Panc1 (cell line): ENCODE results near the gene SMIM7. TPM values are rescaled to one million over a fixed set of nuclear protein-coding genes. Genes with fewer than 3 reads are reported as not detected.

ENCODE experiments used
- ATAC-seq: fragments of 200-7000 bp; cut with Tn5 transposase; 2 replicates; pipeline ENCODE4 v1.9.1; 2020; ENCODE audit warnings: mild to moderate bottlenecking, moderate library complexity
- BruUV-seq: library from RNA; stranded (reverse); fragments of 400-500 nt; replicated peaks from 2 replicates; lab custom pipeline; 2021; lab: Mats Ljungman, UMichigan
- CTCF ChIA-PET: fragments of 300-600 bp; sonication (Branson Sonifier 250); formaldehyde crosslinking; loops from one replicate; lab custom pipeline; 2022; ENCODE audit warnings: antibody characterized with exemption; lab: Charles Lee
- POLR2A ChIA-PET: fragments of 300-600 bp; sonication (Branson Sonifier 250); formaldehyde crosslinking; loops from one replicate; lab custom pipeline; 2022; ENCODE audit warnings: antibody characterized with exemption; lab: Charles Lee
- DNase-seq: peaks from one replicate; pipeline ENCODE4 v3.0.0-alpha.2; 2010; ENCODE audit warnings: low read depth, low spot score
- H3K27ac ChIP-seq: 2 replicates; pipeline ENCODE4 v1.5.1; 2011; ENCODE audit warnings: mild to moderate bottlenecking, low read length, inconsistent platforms
- H3K27me3 ChIP-seq: fragments of 200-500 bp; sonication (Bioruptor generic); 2 replicates; pipeline ENCODE4 v1.6.0; 2014; ENCODE audit warnings: low read length, inconsistent platforms; ENCODE audit not compliant: control insufficient read depth, insufficient read depth
- H3K36me3 ChIP-seq: fragments of 200-500 bp; sonication (Bioruptor generic); 2 replicates; pipeline ENCODE4 v1.5.1; 2014; ENCODE audit warnings: inconsistent platforms, mild to moderate bottlenecking, low read length, moderate library complexity; ENCODE audit not compliant: control insufficient read depth, insufficient read depth
- H3K4me1 ChIP-seq: 2 replicates; pipeline ENCODE4 v1.5.1; 2011; ENCODE audit warnings: inconsistent platforms, mild to moderate bottlenecking, low read length, moderate library complexity; ENCODE audit not compliant: control insufficient read depth, insufficient read depth
- H3K4me3 ChIP-seq, 2 experiments: 2 replicates each; pipeline ENCODE4 v1.5.1; 2011 to 2012; ENCODE audit warnings: low read depth in 2 of 2, low read length in 2 of 2, mild to moderate bottlenecking in 2 of 2, inconsistent platforms in 1 of 2, moderate library complexity in 1 of 2
- H3K9me3 ChIP-seq: fragments of 200-500 bp; sonication (Bioruptor generic); 2 replicates; pipeline ENCODE4 v1.5.1; 2014; ENCODE audit warnings: low read depth, mild to moderate bottlenecking, inconsistent platforms, low read length, moderate library complexity; ENCODE audit not compliant: control insufficient read depth, insufficient read depth
- CTCF ChIP-seq: fragments of 450-650 bp; IDR thresholded peaks from 2 replicates; pipeline ENCODE4 v1.5.1; 2017; ENCODE audit warnings: mild to moderate bottlenecking
- POLR2AphosphoS5 ChIP-seq: IDR thresholded peaks from 2 replicates; pipeline ENCODE4 v1.6.1; 2012; ENCODE audit warnings: mild to moderate bottlenecking, low read depth, low read length, moderate library complexity
- REST ChIP-seq, 2 experiments: IDR thresholded peaks; 2 replicates each; pipeline ENCODE4 v1.6.1; 2011 to 2012; ENCODE audit warnings: low read depth in 2 of 2, control low read depth in 1 of 2, low read length in 1 of 2, mild to moderate bottlenecking in 1 of 2, moderate library complexity in 1 of 2; ENCODE audit not compliant: insufficient read depth in 1 of 2
- SIN3A ChIP-seq: IDR thresholded peaks from 2 replicates; pipeline ENCODE4 v1.6.1; 2012; ENCODE audit warnings: low read depth, mild to moderate bottlenecking, low read length, moderate library complexity, borderline replicate concordance; ENCODE audit not compliant: insufficient read depth
- TCF7L2 ChIP-seq: IDR thresholded peaks from 2 replicates; pipeline ENCODE4 v1.6.1; 2011; ENCODE audit warnings: mild to moderate bottlenecking, low read depth, low read length, inconsistent platforms
- in situ Hi-C: cut with HindIII; loops from 2 replicates; pipeline ENCODE4 v1.10.0; 2016; ENCODE audit warnings: low sequenced_read_pairs, low pct_unique_long_range_greater_than_20kb
- intact Hi-C: fragments of 100-400 bp; cut with micrococcal nuclease; formaldehyde crosslinking; loops from one replicate; pipeline ENCODE4 v1.10.0; 2022; ENCODE audit not compliant: unreplicated experiment
- total RNA-seq: library from RNA; stranded (reverse); gene quantifications from one replicate; pipeline ENCODE4 v1.2.1, GENCODE V29; 2021; ENCODE audit not compliant: unreplicated experiment

The SMIM7 gene
- total RNA-seq, 1 experiment from 2014 or later: 70.7 TPM

- no peaks in the 10 kb centered on the region for H3K9me3 ChIP-seq
- CTCF ChIA-PET: no interaction called here
- intact Hi-C loops: no loop called here
- no peaks in the 10 kb centered on the region for H3K36me3 ChIP-seq
- H3K27me3 ChIP-seq: no peaks in the 10 kb centered on the region
- no peak overlapping the region for H3K4me3 ChIP-seq
- no peak overlapping the region for H3K27ac ChIP-seq
- DNase-seq (no peak), ATAC-seq (no peak)
- peaks cover 6% of the 10 kb centered on the region for H3K4me1 ChIP-seq
- in situ Hi-C loops: no loop called here
- POLR2A ChIA-PET: no interaction called here
- no TSS peak for BruUV-seq
- no peak for TF ChIP-seq POLR2AphosphoS5
Observed at GRCh38 chr19:16618248-16618647, 41.7 kb downstream of the SMIM7 start.

GRCh38 chr19:16615808-16616207 is 44.1 kb downstream of the SMIM7 start:
- CTCF ChIA-PET: no interaction called here
- H3K27ac ChIP-seq: no peak overlapping the region
- H3K4me3 ChIP-seq: no peak overlapping the region
- H3K36me3 ChIP-seq: no peaks in the 10 kb centered on the region
- in situ Hi-C loops: no loop called here
- H3K4me1 ChIP-seq: peaks cover 6% of the 10 kb centered on the region
- no peaks in the 10 kb centered on the region for H3K9me3 ChIP-seq
- no peaks in the 10 kb centered on the region for H3K27me3 ChIP-seq
- DNase-seq: no peak
- intact Hi-C loops: no loop called here
- no TSS peak for BruUV-seq
- POLR2A ChIA-PET: no interaction called here
- no peak for ATAC-seq
- TF ChIP-seq CTCF (no peak), REST (IDR thresholded peaks at IDR 0.05; ENCODE audit: insufficient read depth in 1 of 2, low read depth in 2 of 2, low read length in 1 of 2) (no peak)

- Histone ChIP-seq H3K27me3 (no peaks in the 10 kb centered on the region), H3K9me3 (no peaks in the 10 kb centered on the region), H3K4me1 (no peaks in the 10 kb centered on the region), H3K4me3 (no peak overlapping the region), H3K27ac (no peak overlapping the region), H3K36me3 (no peaks in the 10 kb centered on the region)
- no peak for ATAC-seq
- intact Hi-C loops (no loop called here), in situ Hi-C loops (no loop called here)
- no TSS peak for BruUV-seq
- POLR2A ChIA-PET: interaction anchor here (0.7 kb wide), 1 partner anchor 342 kb away, joined by 7 read pairs; no protein-coding TSS in a partner anchor
- DNase-seq: no peak
- CTCF ChIA-PET: no interaction called here
- TF ChIP-seq REST (IDR thresholded peaks at IDR 0.05; ENCODE audit: insufficient read depth in 1 of 2, low read depth in 2 of 2, low read length in 1 of 2) (no peak), CTCF (no peak), TCF7L2 (no peak), SIN3A (no peak), POLR2AphosphoS5 (no peak)
Observed at GRCh38 chr19:16614941-16615340, 45.0 kb downstream of the SMIM7 start.
